GM23338 (cell line): ENCODE data around the gene RNASE2. TPM values are rescaled to one million over a fixed set of nuclear protein-coding genes. Genes with fewer than 3 reads are reported as not detected.

Experiments
- ATAC-seq: fragments of 200-7000 bp; cut with Tn5 transposase; 3 replicates; pipeline ENCODE4 v1.9.1; 2020
- DNase-seq: peaks from one replicate; pipeline ENCODE4 v3.0.0-alpha.2; 2015; ENCODE audit warnings: low spot score
- H2AFZ ChIP-seq: fragments of 200-600 bp; sonication (generic); 2 replicates; pipeline ENCODE4 v1.8.0; 2016; ENCODE audit warnings: antibody characterized with exemption, mild to moderate bottlenecking, moderate library complexity
- H3F3A ChIP-seq: fragments of 200-600 bp; sonication (generic); replicated peaks from 2 replicates; pipeline ENCODE4 v1.8.0; 2017; ENCODE audit warnings: antibody characterized with exemption, mixed run types, low read depth
- H3K27ac ChIP-seq: fragments of 200-600 bp; sonication (generic); 2 replicates; pipeline ENCODE4 v1.6.1; 2016; ENCODE audit warnings: low read depth
- H3K27me3 ChIP-seq: fragments of 200-600 bp; sonication (generic); 2 replicates; pipeline ENCODE4 v1.8.0; 2016; ENCODE audit warnings: mild to moderate bottlenecking, mixed run types, moderate library complexity; ENCODE audit not compliant: insufficient read depth
- H3K36me3 ChIP-seq: fragments of 200-600 bp; sonication (generic); 2 replicates; pipeline ENCODE4 v1.8.0; 2016; ENCODE audit warnings: mild to moderate bottlenecking; ENCODE audit not compliant: insufficient read depth
- H3K4me1 ChIP-seq: fragments of 200-600 bp; sonication (generic); 2 replicates; pipeline ENCODE4 v1.8.0; 2016; ENCODE audit warnings: mild to moderate bottlenecking, moderate library complexity; ENCODE audit not compliant: insufficient read depth
- H3K4me2 ChIP-seq: fragments of 200-600 bp; sonication (generic); 2 replicates; pipeline ENCODE4 v1.7.1; 2017; ENCODE audit warnings: mixed run types
- H3K4me3 ChIP-seq: fragments of 200-600 bp; sonication (generic); 2 replicates; pipeline ENCODE4 v1.6.1; 2016; ENCODE audit warnings: mixed run types
- H3K79me2 ChIP-seq: fragments of 200-600 bp; sonication (generic); replicated peaks from 2 replicates; pipeline ENCODE4 v1.8.0; 2017; ENCODE audit warnings: mild to moderate bottlenecking; ENCODE audit not compliant: insufficient read depth
- H3K9me2 ChIP-seq: fragments of 200-600 bp; sonication (generic); 2 replicates; pipeline ENCODE4 v1.8.0; 2017; ENCODE audit not compliant: insufficient read depth
- H4K20me1 ChIP-seq: fragments of 200-600 bp; sonication (generic); replicated peaks from 2 replicates; pipeline ENCODE4 v1.8.0; 2017; ENCODE audit warnings: mild to moderate bottlenecking; ENCODE audit not compliant: insufficient read depth
- H3K27ac Mint-ChIP-seq: 2 replicates; pipeline ENCODE4 v1.8.0; 2020; ENCODE audit warnings: inconsistent platforms, mild to moderate bottlenecking, moderate library complexity, mixed read lengths
- H3K27me3 Mint-ChIP-seq: 3 replicates; pipeline ENCODE4 v1.8.0; 2022; ENCODE audit warnings: low read depth, mild to moderate bottlenecking, moderate library complexity, mixed read lengths, inconsistent platforms; ENCODE audit not compliant: insufficient read depth, poor library complexity
- H3K36me3 Mint-ChIP-seq: 3 replicates; pipeline ENCODE4 v1.8.0; 2021; ENCODE audit warnings: low read depth, mild to moderate bottlenecking, inconsistent platforms, moderate library complexity, mixed read lengths
- H3K4me1 Mint-ChIP-seq: 3 replicates; pipeline ENCODE4 v1.8.0; 2020; ENCODE audit warnings: mild to moderate bottlenecking, inconsistent platforms, mixed read lengths
- H3K4me3 Mint-ChIP-seq: 3 replicates; pipeline ENCODE4 v1.8.0; 2021; ENCODE audit warnings: moderate library complexity, mild to moderate bottlenecking, inconsistent platforms, mixed read lengths
- H3K9me3 Mint-ChIP-seq: 3 replicates; pipeline ENCODE4 v1.8.0; 2020; ENCODE audit warnings: moderate library complexity, mild to moderate bottlenecking, inconsistent platforms, mixed read lengths
- CREB1 ChIP-seq: fragments of 250-450 bp; sonication (Bioruptor Pico); IDR thresholded peaks from 2 replicates; pipeline ENCODE4 v1.5.0; 2020; ENCODE audit warnings: low read depth, mild to moderate bottlenecking, moderate library complexity
- EZH2phosphoT487 ChIP-seq: fragments of 200-600 bp; sonication (generic); IDR thresholded peaks from one replicate; pipeline ENCODE4 v1.8.1; 2018; ENCODE audit warnings: antibody characterized with exemption; ENCODE audit not compliant: unreplicated experiment
- JUNB ChIP-seq: IDR thresholded peaks from one replicate; pipeline ENCODE4 v1.6.1; 2016; ENCODE audit warnings: antibody characterized with exemption; ENCODE audit not compliant: unreplicated experiment
- NANOG ChIP-seq: IDR thresholded peaks from 2 replicates; pipeline ENCODE4 v1.6.1; 2016; ENCODE audit warnings: antibody characterized with exemption, borderline replicate concordance
- STAT1 ChIP-seq: IDR thresholded peaks from one replicate; pipeline ENCODE4 v1.6.1; 2016; ENCODE audit warnings: antibody characterized with exemption; ENCODE audit not compliant: unreplicated experiment
- polyA plus RNA-seq: library from polyadenylated mRNA; unstranded; fragments of >200 nt; fragmentation: Nextera tagmentation; extraction: Ambion mirVana; gene quantifications from 2 replicates; pipeline ENCODE4 v1.2.1, GENCODE V29; 2016
- total RNA-seq: library from RNA; depleted of rRNA; stranded (reverse); fragments of >200 nt; shearing (Covaris generic); gene quantifications from 2 replicates; pipeline ENCODE4 v1.2.3, GENCODE V29; 2014
- TF ChIP-seq, protein P1 (sequence below): fragments of 250-450 bp; sonication (Bioruptor Pico); IDR thresholded peaks from 2 replicates; pipeline ENCODE4 v1.5.0; 2020; ENCODE audit warnings: mild to moderate bottlenecking, moderate library complexity
- TF ChIP-seq, protein P2 (sequence below): IDR thresholded peaks from one replicate; pipeline ENCODE4 v1.6.1; 2018; ENCODE audit warnings: antibody characterized with exemption; ENCODE audit not compliant: unreplicated experiment
- TF ChIP-seq, protein P3 (sequence below), 2 experiments: fragments of 200-600 bp in 1 of 2; sonication (generic) in 1 of 2; conservative IDR thresholded peaks; 2 replicates each; pipeline versions ENCODE4 v1.5.1 to v1.6.1; 2016 to 2017; ENCODE audit warnings: antibody characterized with exemption in 2 of 2, low read depth in 2 of 2, mild to moderate bottlenecking in 2 of 2, moderate library complexity in 1 of 2
- TF ChIP-seq, protein P4 (sequence below): IDR thresholded peaks from 2 replicates; pipeline ENCODE4 v1.6.1; 2016; ENCODE audit warnings: antibody characterized with exemption

RNASE2 gene
- total and polyA plus RNA-seq, 2 experiments from 2014 or later = not detected

DNA sequence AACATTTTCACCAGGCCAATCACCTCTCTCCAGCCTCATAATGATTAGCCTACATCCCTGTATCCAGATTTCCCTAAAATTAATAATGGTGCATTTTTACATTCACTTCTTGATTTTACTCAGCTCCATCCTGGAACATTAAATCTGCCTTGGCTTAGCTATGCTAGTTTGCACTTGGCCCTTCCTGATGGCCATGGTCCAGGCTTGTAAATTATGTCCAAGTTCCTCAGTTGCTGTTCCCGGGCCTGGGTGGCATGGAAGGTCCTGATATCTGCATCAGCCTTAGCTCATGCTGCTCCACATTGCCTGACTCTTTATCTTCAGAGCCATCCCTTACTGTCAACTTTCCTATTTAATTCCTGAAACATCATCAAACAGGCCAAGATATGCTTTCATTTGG, 23.4 kb downstream of the RNASE2 start (continued):
- TF ChIP-seq, protein P1, sequence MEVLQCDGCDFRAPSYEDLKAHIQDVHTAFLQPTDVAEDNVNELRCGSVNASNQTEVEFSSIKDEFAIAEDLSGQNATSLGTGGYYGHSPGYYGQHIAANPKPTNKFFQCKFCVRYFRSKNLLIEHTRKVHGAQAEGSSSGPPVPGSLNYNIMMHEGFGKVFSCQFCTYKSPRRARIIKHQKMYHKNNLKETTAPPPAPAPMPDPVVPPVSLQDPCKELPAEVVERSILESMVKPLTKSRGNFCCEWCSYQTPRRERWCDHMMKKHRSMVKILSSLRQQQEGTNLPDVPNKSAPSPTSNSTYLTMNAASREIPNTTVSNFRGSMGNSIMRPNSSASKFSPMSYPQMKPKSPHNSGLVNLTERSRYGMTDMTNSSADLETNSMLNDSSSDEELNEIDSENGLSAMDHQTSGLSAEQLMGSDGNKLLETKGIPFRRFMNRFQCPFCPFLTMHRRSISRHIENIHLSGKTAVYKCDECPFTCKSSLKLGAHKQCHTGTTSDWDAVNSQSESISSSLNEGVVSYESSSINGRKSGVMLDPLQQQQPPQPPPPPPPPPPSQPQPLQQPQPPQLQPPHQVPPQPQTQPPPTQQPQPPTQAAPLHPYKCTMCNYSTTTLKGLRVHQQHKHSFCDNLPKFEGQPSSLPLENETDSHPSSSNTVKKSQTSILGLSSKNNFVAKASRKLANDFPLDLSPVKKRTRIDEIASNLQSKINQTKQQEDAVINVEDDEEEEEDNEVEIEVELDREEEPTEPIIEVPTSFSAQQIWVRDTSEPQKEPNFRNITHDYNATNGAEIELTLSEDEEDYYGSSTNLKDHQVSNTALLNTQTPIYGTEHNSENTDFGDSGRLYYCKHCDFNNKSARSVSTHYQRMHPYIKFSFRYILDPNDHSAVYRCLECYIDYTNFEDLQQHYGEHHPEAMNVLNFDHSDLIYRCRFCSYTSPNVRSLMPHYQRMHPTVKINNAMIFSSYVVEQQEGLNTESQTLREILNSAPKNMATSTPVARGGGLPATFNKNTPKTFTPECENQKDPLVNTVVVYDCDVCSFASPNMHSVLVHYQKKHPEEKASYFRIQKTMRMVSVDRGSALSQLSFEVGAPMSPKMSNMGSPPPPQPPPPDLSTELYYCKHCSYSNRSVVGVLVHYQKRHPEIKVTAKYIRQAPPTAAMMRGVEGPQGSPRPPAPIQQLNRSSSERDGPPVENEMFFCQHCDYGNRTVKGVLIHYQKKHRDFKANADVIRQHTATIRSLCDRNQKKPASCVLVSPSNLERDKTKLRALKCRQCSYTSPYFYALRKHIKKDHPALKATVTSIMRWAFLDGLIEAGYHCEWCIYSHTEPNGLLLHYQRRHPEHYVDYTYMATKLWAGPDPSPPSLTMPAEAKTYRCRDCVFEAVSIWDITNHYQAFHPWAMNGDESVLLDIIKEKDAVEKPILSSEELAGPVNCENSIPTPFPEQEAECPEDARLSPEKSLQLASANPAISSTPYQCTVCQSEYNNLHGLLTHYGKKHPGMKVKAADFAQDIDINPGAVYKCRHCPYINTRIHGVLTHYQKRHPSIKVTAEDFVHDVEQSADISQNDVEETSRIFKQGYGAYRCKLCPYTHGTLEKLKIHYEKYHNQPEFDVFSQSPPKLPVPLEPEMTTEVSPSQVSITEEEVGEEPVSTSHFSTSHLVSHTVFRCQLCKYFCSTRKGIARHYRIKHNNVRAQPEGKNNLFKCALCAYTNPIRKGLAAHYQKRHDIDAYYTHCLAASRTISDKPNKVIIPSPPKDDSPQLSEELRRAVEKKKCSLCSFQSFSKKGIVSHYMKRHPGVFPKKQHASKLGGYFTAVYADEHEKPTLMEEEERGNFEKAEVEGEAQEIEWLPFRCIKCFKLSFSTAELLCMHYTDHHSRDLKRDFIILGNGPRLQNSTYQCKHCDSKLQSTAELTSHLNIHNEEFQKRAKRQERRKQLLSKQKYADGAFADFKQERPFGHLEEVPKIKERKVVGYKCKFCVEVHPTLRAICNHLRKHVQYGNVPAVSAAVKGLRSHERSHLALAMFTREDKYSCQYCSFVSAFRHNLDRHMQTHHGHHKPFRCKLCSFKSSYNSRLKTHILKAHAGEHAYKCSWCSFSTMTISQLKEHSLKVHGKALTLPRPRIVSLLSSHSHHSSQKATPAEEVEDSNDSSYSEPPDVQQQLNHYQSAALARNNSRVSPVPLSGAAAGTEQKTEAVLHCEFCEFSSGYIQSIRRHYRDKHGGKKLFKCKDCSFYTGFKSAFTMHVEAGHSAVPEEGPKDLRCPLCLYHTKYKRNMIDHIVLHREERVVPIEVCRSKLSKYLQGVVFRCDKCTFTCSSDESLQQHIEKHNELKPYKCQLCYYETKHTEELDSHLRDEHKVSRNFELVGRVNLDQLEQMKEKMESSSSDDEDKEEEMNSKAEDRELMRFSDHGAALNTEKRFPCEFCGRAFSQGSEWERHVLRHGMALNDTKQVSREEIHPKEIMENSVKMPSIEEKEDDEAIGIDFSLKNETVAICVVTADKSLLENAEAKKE (CRISPR knock-in tag) = no peak
- no peak for TF ChIP-seq STAT1

DNA sequence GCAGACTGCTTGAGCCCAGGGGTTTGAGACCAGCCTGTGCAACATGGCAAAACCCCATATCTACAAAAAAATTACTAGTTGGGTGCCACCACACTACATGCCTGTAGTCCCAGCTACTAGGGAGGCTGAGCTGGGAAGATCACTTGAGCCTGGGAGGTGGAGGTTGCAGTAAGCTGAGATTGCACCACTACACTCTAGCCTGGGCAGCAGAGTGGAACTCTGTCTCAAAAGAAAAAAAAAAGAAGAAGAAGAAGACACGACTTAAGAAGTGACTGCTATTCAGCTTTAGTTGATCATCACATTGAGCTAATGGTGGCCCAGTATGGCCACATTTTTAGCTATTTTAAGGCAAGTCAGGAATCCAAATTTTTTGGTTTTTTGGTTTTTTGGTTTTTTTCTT, 25.6 kb downstream of the RNASE2 start:
- no peak overlapping the region for H3K4me3 ChIP-seq

More for the DNA sequence above, 25.6 kb downstream of the RNASE2 start:
- Histone ChIP-seq H3K79me2 (no peaks in the 10 kb centered on the region), H4K20me1 (no peaks in the 10 kb centered on the region), H3F3A (no peaks in the 10 kb centered on the region), H3K27me3 (no peaks in the 10 kb centered on the region), H3K27ac (no peak overlapping the region), H2AFZ (no peak overlapping the region; the same call in 1 of the 2 replicates), H3K36me3 (no peaks in the 10 kb centered on the region), H3K9me2 (no peaks in the 10 kb centered on the region), H3K4me2 (no peak overlapping the region), H3K4me1 (no peaks in the 10 kb centered on the region)
- no peaks in the 10 kb centered on the region for H3K9me3 Mint-ChIP-seq
- TF ChIP-seq, protein P2, sequence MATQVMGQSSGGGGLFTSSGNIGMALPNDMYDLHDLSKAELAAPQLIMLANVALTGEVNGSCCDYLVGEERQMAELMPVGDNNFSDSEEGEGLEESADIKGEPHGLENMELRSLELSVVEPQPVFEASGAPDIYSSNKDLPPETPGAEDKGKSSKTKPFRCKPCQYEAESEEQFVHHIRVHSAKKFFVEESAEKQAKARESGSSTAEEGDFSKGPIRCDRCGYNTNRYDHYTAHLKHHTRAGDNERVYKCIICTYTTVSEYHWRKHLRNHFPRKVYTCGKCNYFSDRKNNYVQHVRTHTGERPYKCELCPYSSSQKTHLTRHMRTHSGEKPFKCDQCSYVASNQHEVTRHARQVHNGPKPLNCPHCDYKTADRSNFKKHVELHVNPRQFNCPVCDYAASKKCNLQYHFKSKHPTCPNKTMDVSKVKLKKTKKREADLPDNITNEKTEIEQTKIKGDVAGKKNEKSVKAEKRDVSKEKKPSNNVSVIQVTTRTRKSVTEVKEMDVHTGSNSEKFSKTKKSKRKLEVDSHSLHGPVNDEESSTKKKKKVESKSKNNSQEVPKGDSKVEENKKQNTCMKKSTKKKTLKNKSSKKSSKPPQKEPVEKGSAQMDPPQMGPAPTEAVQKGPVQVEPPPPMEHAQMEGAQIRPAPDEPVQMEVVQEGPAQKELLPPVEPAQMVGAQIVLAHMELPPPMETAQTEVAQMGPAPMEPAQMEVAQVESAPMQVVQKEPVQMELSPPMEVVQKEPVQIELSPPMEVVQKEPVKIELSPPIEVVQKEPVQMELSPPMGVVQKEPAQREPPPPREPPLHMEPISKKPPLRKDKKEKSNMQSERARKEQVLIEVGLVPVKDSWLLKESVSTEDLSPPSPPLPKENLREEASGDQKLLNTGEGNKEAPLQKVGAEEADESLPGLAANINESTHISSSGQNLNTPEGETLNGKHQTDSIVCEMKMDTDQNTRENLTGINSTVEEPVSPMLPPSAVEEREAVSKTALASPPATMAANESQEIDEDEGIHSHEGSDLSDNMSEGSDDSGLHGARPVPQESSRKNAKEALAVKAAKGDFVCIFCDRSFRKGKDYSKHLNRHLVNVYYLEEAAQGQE = no peak
- no peak for TF ChIP-seq EZH2phosphoT487
- TF ChIP-seq, protein P3, sequence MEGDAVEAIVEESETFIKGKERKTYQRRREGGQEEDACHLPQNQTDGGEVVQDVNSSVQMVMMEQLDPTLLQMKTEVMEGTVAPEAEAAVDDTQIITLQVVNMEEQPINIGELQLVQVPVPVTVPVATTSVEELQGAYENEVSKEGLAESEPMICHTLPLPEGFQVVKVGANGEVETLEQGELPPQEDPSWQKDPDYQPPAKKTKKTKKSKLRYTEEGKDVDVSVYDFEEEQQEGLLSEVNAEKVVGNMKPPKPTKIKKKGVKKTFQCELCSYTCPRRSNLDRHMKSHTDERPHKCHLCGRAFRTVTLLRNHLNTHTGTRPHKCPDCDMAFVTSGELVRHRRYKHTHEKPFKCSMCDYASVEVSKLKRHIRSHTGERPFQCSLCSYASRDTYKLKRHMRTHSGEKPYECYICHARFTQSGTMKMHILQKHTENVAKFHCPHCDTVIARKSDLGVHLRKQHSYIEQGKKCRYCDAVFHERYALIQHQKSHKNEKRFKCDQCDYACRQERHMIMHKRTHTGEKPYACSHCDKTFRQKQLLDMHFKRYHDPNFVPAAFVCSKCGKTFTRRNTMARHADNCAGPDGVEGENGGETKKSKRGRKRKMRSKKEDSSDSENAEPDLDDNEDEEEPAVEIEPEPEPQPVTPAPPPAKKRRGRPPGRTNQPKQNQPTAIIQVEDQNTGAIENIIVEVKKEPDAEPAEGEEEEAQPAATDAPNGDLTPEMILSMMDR (conservative IDR thresholded peaks at IDR 0.05; ENCODE audit: low read depth in 2 of 2) = no peak
- TF ChIP-seq CREB1 (CRISPR knock-in tag) = no peak
- TF ChIP-seq, protein P4, sequence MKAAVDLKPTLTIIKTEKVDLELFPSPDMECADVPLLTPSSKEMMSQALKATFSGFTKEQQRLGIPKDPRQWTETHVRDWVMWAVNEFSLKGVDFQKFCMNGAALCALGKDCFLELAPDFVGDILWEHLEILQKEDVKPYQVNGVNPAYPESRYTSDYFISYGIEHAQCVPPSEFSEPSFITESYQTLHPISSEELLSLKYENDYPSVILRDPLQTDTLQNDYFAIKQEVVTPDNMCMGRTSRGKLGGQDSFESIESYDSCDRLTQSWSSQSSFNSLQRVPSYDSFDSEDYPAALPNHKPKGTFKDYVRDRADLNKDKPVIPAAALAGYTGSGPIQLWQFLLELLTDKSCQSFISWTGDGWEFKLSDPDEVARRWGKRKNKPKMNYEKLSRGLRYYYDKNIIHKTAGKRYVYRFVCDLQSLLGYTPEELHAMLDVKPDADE = no peak
- no peak for TF ChIP-seq JUNB
- no peak for TF ChIP-seq NANOG
- no peak overlapping the region for H3K4me3 Mint-ChIP-seq
- H3K27ac Mint-ChIP-seq = no peak overlapping the region
- H3K27me3 Mint-ChIP-seq = no peaks in the 10 kb centered on the region
- ATAC-seq (no peak), DNase-seq (no peak)
- no peaks in the 10 kb centered on the region for H3K4me1 Mint-ChIP-seq
- H3K36me3 Mint-ChIP-seq = no peaks in the 10 kb centered on the region
